Lower leg skin (tissue), 4 donors: ENCODE measurements around the gene RALGAPA1. TPM values are rescaled to one million over a fixed set of nuclear protein-coding genes. Genes with fewer than 3 reads are reported as not detected.

Source experiments
- DNase-seq, 2 donors: peaks; one replicate each; pipeline ENCODE4 v3.0.0-alpha.2; 2019; ENCODE audit warnings: low spot score in 2 of 2
- H3K4me3 ChIP-seq: fragments of 200-600 bp; sonication (generic); 2 replicates; pipeline ENCODE4 v1.5.1; 2017; ENCODE audit warnings: mild to moderate bottlenecking, low read depth; ENCODE audit not compliant: poor library complexity, severe bottlenecking
- CTCF ChIP-seq, 3 donors: fragments of 450-650 bp; IDR thresholded peaks; one replicate each; pipeline ENCODE4 v1.5.1; 2016; ENCODE audit warnings: antibody characterized with exemption in 3 of 3, mild to moderate bottlenecking in 3 of 3, moderate library complexity in 2 of 3
- POLR2A ChIP-seq, 2 donors: fragments of 450-650 bp; IDR thresholded peaks; one replicate each; pipeline ENCODE4 v1.6.1; 2016 to 2017; ENCODE audit warnings: antibody characterized with exemption in 2 of 2, mild to moderate bottlenecking in 1 of 2, moderate library complexity in 1 of 2
- WGBS, 2 donors: methylation state at CpG; one replicate each; pipeline ENCODE4 v1.1.5; 2018; 5-methylcytosine and 5-hydroxymethylcytosine counted together
- intact Hi-C: fragments of 100-400 bp; cut with DNase I; formaldehyde crosslinking; loops from one replicate; pipeline ENCODE4 v1.15.0; 2023; ENCODE audit warnings: low total_unique reads
- total RNA-seq, 4 donors: library from RNA; depleted of rRNA; stranded (reverse); fragments of >200 nt; gene quantifications; one replicate each; pipeline ENCODE4 v1.1.0, GENCODE V29; 2016

RALGAPA1 gene
- total RNA-seq, 4 donors from 2014 or later, result 48.4 to 56.9 (median 50.2) TPM

- no peak overlapping the region for H3K4me3 ChIP-seq
- no peak for DNase-seq
- intact Hi-C loops, result no loop called here
- TF ChIP-seq CTCF (IDR thresholded peaks at IDR 0.05) (no peak), POLR2A (IDR thresholded peaks at IDR 0.05) (no peak)
Measured at GRCh38 chr14:35506927-35507326, 302.2 kb downstream of the RALGAPA1 start.

- TF ChIP-seq CTCF (IDR thresholded peaks at IDR 0.05) (no peak), POLR2A (IDR thresholded peaks at IDR 0.05) (no peak)
- no peak overlapping the region for H3K4me3 ChIP-seq
- intact Hi-C loops, result no loop called here
- 71 to 77% methylated on average over 6 of the region's 6 CpGs for WGBS, 2 donors
- DNase-seq, result no peak
Measured at GRCh38 chr14:35506461-35506860, 302.6 kb downstream of the RALGAPA1 start.

- no peak for DNase-seq
- 34 to 44% methylated on average over 1 of the region's 1 CpG for WGBS, 2 donors
Measured at GRCh38 chr14:35504260-35504659, 304.8 kb downstream of the RALGAPA1 start.

GRCh38 chr14:35503646-35504045, 305.4 kb downstream of the RALGAPA1 start:
- no peak for DNase-seq
- 29 to 30% methylated on average over 3 of the region's 3 CpGs for WGBS, 2 donors
- intact Hi-C loops, result no loop called here
- H3K4me3 ChIP-seq, result no peak overlapping the region
- TF ChIP-seq POLR2A (IDR thresholded peaks at IDR 0.05), result no peak

More at GRCh38 chr14:35504260-35504659, 304.8 kb downstream of the RALGAPA1 start:
- no peak for TF ChIP-seq CTCF (IDR thresholded peaks at IDR 0.05)
- intact Hi-C loops, result no loop called here
- no peak overlapping the region for H3K4me3 ChIP-seq

GRCh38 chr14:35499180-35499579, 309.9 kb downstream of the RALGAPA1 start:
- no peak overlapping the region for H3K4me3 ChIP-seq
- DNase-seq, result no peak
- 93 to 97% methylated on average over 2 of the region's 2 CpGs for WGBS, 2 donors
- TF ChIP-seq CTCF (IDR thresholded peaks at IDR 0.05) (no peak), POLR2A (IDR thresholded peaks at IDR 0.05) (no peak)
- intact Hi-C loops, result no loop called here

- DNase-seq, result no peak
- no peak overlapping the region for H3K4me3 ChIP-seq
- TF ChIP-seq POLR2A (IDR thresholded peaks at IDR 0.05) (no peak), CTCF (IDR thresholded peaks at IDR 0.05) (no peak)
- intact Hi-C loops, result no loop called here
Measured at GRCh38 chr14:35495278-35495677, 313.8 kb downstream of the RALGAPA1 start.
